Gastrocnemius medialis (tissue), 4 donors: ENCODE results near the gene CENPP. TPM values are rescaled to one million over a fixed set of nuclear protein-coding genes. Genes with fewer than 3 reads are reported as not detected.

ENCODE experiments used
- ATAC-seq, 2 donors: fragments of 150-250 bp; one replicate each; pipeline ENCODE4 v1.9.1; 2016
- DNase-seq, 2 donors: peaks; one replicate each; pipeline ENCODE4 v3.0.0-alpha.2; 2019
- H3K27ac ChIP-seq, 4 donors: fragments of 200-600 bp; sonication (generic); 1 replicate in 1 of 4; 2 replicates in 3 of 4; pipeline ENCODE4 v1.5.1; 2016 to 2018; ENCODE audit warnings: mild to moderate bottlenecking in 2 of 4, moderate library complexity in 1 of 4
- H3K27me3 ChIP-seq, 3 donors: fragments of 200-600 bp; sonication (generic) in 2 of 3; 1 replicate in 1 of 3; 2 replicates in 2 of 3; pipeline versions ENCODE4 v1.5.1 to v1.6.0; 2016 to 2019; ENCODE audit warnings: mild to moderate bottlenecking in 1 of 3, moderate library complexity in 1 of 3
- H3K36me3 ChIP-seq, 2 donors: fragments of 200-600 bp; sonication (generic) in 1 of 2; one replicate each; pipeline ENCODE4 v1.5.1; 2017 to 2018
- H3K4me1 ChIP-seq, 2 donors: fragments of 200-600 bp; sonication (generic) in 1 of 2; one replicate each; pipeline ENCODE4 v1.5.1; 2016 to 2017; ENCODE audit warnings: mild to moderate bottlenecking in 2 of 2
- H3K4me3 ChIP-seq, 4 donors: fragments of 200-600 bp; sonication (generic) in 3 of 4; 1 replicate in 1 of 4; 2 replicates in 3 of 4; pipeline ENCODE4 v1.5.1; 2016 to 2019; ENCODE audit warnings: mild to moderate bottlenecking in 2 of 4
- H3K9me3 ChIP-seq, 3 donors: fragments of 200-600 bp; sonication (generic) in 2 of 3; 1 replicate in 1 of 3; 2 replicates in 2 of 3; pipeline ENCODE4 v1.5.1; 2016 to 2019
- POLR2A ChIP-seq, 2 donors: fragments of 450-650 bp; IDR thresholded peaks; one replicate each; pipeline ENCODE4 v1.6.1; 2017; ENCODE audit warnings: antibody characterized with exemption in 2 of 2, mild to moderate bottlenecking in 2 of 2, moderate library complexity in 2 of 2
- in situ Hi-C, 4 donors: fragments of 200-750 bp; cut with MboI; loops; one replicate each; pipeline versions ENCODE4 v1.15.0 to v1.8.0; 2017; ENCODE audit warnings: low sequenced_read_pairs in 4 of 4
- intact Hi-C: fragments of 100-400 bp; cut with DNase I; formaldehyde crosslinking; loops from one replicate; pipeline ENCODE4 v1.15.1; 2023; ENCODE audit warnings: low total_unique reads
- total RNA-seq, 4 donors: library from RNA; depleted of rRNA; stranded (reverse); fragments of >200 nt; gene quantifications; one replicate each; pipeline versions ENCODE4 v1.1.0 to v1.2.3, GENCODE V29; 2016
- TF ChIP-seq, protein P1 (sequence below), 5 experiments: fragments of 450-650 bp in 3 of 5; fragments of 200-600 bp in 2 of 5; sonication (generic) in 2 of 5; IDR thresholded peaks in 4 of 5; conservative IDR thresholded peaks in 1 of 5; 1 replicate in 4 of 5; 2 replicates in 1 of 5; pipeline ENCODE4 v1.5.1; 2016 to 2019; ENCODE audit warnings: antibody characterized with exemption in 5 of 5, mild to moderate bottlenecking in 3 of 5, moderate library complexity in 3 of 5

CENPP gene
- total RNA-seq, 4 donors from 2014 or later, result 1.8 to 11.5 (median 8.7) TPM

GRCh38 chr9:92402360-92402759 lies 76.6 kb downstream of the CENPP start:
- no peak for DNase-seq
- no peaks in the 10 kb centered on the region for H3K36me3 ChIP-seq

GRCh38 chr9:92402826-92403745 lies 77.3 kb downstream of the CENPP start:
- intact Hi-C loops, result no loop called here
- ATAC-seq, result no peak

More at GRCh38 chr9:92402360-92402759, 76.6 kb downstream of the CENPP start:
- Histone ChIP-seq H3K4me3 (no peak overlapping the region), H3K27ac (no peak overlapping the region), H3K27me3 (no peaks in the 10 kb centered on the region), H3K4me1 (peaks cover 0 to 7% of the 10 kb centered on the region in 2 donors), H3K9me3 (no peaks in the 10 kb centered on the region)
- ATAC-seq, result no peak
- intact Hi-C loops (no loop called here), in situ Hi-C loops (no loop called here)
- TF ChIP-seq, protein P1, sequence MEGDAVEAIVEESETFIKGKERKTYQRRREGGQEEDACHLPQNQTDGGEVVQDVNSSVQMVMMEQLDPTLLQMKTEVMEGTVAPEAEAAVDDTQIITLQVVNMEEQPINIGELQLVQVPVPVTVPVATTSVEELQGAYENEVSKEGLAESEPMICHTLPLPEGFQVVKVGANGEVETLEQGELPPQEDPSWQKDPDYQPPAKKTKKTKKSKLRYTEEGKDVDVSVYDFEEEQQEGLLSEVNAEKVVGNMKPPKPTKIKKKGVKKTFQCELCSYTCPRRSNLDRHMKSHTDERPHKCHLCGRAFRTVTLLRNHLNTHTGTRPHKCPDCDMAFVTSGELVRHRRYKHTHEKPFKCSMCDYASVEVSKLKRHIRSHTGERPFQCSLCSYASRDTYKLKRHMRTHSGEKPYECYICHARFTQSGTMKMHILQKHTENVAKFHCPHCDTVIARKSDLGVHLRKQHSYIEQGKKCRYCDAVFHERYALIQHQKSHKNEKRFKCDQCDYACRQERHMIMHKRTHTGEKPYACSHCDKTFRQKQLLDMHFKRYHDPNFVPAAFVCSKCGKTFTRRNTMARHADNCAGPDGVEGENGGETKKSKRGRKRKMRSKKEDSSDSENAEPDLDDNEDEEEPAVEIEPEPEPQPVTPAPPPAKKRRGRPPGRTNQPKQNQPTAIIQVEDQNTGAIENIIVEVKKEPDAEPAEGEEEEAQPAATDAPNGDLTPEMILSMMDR (IDR thresholded peaks at IDR 0.05 in 4 of 5, conservative IDR thresholded peaks at IDR 0.05 in 1 of 5), result no peak
- TF ChIP-seq POLR2A (IDR thresholded peaks at IDR 0.05), result no peak

DNA sequence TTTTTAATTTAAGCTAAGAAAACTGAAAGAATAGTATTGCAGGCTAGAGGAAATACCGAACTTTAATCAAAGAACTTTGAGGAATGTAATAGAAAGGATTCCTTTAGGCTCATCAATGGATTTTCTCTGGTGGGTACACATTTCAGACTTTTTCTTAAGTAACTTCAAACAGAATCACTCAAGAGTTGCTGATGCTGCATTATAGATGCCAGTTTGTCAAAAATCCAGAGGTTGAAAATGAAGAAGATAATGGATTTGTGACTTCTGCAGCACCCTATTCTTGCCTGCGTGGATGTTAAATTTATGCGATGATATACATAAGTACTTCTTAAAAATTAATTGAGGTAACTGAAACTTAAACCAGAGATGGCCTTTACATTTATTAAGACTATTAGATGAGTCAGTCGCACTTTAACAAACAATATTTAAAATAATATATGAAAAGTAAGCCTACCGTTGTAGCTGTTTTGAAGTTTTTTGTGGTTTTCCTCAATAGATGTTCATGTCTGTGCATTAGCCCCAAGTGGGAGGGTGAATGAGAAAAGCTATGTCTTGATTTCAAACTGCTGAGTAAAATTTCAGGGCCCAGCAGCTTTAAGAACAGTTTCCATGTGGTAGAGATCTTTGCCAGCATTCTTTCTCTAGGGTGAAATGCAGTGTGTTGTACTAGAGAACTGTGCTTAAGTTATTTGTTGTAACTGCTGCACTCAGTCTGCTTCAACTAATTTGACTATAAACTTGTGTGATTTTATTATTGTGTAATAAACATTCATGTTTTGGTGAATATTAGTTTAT lies 78.5 kb downstream of the CENPP start, which contains the start of gene OGN:
Gene OGN, minus strand, starts transcription at position 537 of the 795 bp plus-strand sequence. CDS start 1,171 bp downstream, outside the sequence.
- intact Hi-C loops (no loop called here), in situ Hi-C loops (no loop called here)
- H3K4me3 ChIP-seq, result no peak within 1 kb of the TSS
- H3K27me3 ChIP-seq, result no peaks in the 10 kb centered on the region
- no peak within 1 kb of the TSS for H3K27ac ChIP-seq
- TF ChIP-seq, protein P1 (IDR thresholded peaks at IDR 0.05 in 4 of 5, conservative IDR thresholded peaks at IDR 0.05 in 1 of 5), result no peak
- no peak for TF ChIP-seq POLR2A (IDR thresholded peaks at IDR 0.05)
- ATAC-seq (no peak), DNase-seq (no peak)
- H3K36me3 ChIP-seq, result no peaks in the 10 kb centered on the region
- peaks cover 0 to 7% of the 10 kb centered on the region in 2 donors for H3K4me1 ChIP-seq
- H3K9me3 ChIP-seq, result no peaks in the 10 kb centered on the region

More at GRCh38 chr9:92402826-92403745, 77.3 kb downstream of the CENPP start:
- Histone ChIP-seq H3K9me3 (no peaks in the 10 kb centered on the region), H3K4me1 (peaks cover 0 to 7% of the 10 kb centered on the region in 2 donors), H3K27me3 (no peaks in the 10 kb centered on the region), H3K4me3 (no peak overlapping the region), H3K36me3 (no peaks in the 10 kb centered on the region), H3K27ac (no peak overlapping the region)
- no peak for TF ChIP-seq POLR2A (IDR thresholded peaks at IDR 0.05)
- TF ChIP-seq, protein P1 (IDR thresholded peaks at IDR 0.05 in 4 of 5, conservative IDR thresholded peaks at IDR 0.05 in 1 of 5), result no peak
- in situ Hi-C loops, result no loop called here
- no peak for DNase-seq

GRCh38 chr9:92405818-92406217 lies 80.1 kb downstream of the CENPP start:
- H3K4me3 ChIP-seq, result no peak overlapping the region
- no peak for DNase-seq
- H3K9me3 ChIP-seq, result no peaks in the 10 kb centered on the region
- TF ChIP-seq POLR2A (IDR thresholded peaks at IDR 0.05), result no peak
- TF ChIP-seq, protein P1 (IDR thresholded peaks at IDR 0.05 in 4 of 5, conservative IDR thresholded peaks at IDR 0.05 in 1 of 5), result no peak
- H3K27ac ChIP-seq, result peak overlapping the region in 1 of 4 donors; percentile 24
- intact Hi-C loops, result no loop called here
- no peak for ATAC-seq
- in situ Hi-C loops, result no loop called here
- H3K36me3 ChIP-seq, result no peaks in the 10 kb centered on the region
- H3K4me1 ChIP-seq, result peaks cover 0 to 7% of the 10 kb centered on the region in 2 donors
- no peaks in the 10 kb centered on the region for H3K27me3 ChIP-seq
